NCI-H2227 (cell line): ENCODE measurements around the gene MAB21L3.
A peak's percentile ranks its signal among the peaks of the same experiment; 100 is the strongest.

Experiments used
- DNase-seq: peaks from one replicate; lab custom pipeline; 2025; ENCODE audit not compliant: unreplicated experiment; lab: John Stamatoyannopoulos, UW

Gene MAB21L3

GRCh38 chr1:116107371-116107770, 3.8 kb upstream of the MAB21L3 start:
- no peak for DNase-seq

- no peak for DNase-seq
Measured at GRCh38 chr1:116111524-116112021, 374 bp downstream of the MAB21L3 start.

- DNase-seq = no peak
Measured at GRCh38 chr1:116112388-116113140, 1.4 kb downstream of the MAB21L3 start.

- no peak for DNase-seq
Measured at GRCh38 chr1:116113615-116114014, 2.4 kb downstream of the MAB21L3 start.

DNA sequence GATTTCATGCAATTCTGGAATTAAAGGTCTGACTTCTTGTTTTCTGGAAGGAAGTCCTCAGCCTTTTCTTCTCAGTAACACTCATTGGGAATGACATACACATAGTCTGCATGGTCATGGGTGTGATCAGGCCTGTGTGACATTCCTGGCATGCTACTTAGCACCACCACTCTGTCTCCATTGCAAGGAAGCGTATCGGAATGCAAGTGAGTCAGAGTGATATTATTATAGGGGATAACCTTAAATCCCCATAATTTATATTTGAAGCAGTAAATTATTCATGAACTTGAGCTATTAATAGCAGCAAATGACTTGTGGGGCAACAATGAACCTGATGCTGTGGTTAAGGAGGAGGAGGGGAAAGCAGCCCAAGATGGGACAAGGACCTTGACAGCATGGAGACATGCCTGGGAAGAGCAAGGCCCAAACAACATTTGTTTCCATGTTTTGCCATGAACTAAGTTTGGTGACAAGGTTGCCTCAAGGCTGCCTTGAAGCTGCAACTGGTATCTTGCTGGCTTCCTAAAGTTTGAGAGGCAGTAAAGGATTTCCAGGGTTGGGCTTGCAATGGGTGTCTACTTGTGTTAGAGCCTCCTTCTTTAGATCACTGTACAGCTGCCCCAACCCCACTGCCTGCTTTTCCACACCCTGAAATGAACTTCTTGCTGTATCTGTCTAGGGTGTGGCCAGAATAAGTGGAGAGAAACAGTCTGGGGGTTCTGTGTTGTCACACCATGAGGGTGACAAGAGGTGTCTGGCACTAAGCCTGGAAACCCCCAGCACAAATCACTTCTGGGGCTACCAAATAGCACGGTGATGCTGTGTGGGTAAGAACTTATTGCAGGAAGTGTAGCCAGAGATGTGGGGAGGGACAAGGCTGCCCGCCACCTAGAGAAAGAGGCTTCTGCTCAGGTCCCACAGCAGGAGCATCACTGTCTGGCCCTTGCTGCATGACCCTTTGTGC, 4.6 kb downstream of the MAB21L3 start:
- DNase-seq = no peak

- no peak for DNase-seq
Measured at GRCh38 chr1:116118471-116118870, 7.3 kb downstream of the MAB21L3 start.

DNA sequence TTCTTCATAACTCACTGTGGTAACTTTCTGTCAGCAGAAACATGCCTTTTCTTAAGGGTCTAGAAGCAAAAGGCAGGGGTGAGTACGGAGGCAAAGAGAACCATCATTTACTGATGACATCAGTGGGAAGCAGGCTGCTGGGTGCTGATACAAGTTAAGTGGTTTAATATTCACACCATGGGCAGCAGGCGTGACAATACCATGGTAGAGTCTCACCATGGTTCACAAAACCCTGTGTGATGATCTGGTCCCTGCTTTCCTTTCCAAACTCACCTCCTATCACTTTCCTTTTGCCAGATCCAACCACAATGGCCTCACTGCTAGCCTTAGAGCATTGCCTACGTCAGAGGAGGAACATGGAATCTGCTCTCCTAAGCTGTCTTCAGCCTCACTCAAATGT, 8.7 kb downstream of the MAB21L3 start:
- no peak for DNase-seq

DNA sequence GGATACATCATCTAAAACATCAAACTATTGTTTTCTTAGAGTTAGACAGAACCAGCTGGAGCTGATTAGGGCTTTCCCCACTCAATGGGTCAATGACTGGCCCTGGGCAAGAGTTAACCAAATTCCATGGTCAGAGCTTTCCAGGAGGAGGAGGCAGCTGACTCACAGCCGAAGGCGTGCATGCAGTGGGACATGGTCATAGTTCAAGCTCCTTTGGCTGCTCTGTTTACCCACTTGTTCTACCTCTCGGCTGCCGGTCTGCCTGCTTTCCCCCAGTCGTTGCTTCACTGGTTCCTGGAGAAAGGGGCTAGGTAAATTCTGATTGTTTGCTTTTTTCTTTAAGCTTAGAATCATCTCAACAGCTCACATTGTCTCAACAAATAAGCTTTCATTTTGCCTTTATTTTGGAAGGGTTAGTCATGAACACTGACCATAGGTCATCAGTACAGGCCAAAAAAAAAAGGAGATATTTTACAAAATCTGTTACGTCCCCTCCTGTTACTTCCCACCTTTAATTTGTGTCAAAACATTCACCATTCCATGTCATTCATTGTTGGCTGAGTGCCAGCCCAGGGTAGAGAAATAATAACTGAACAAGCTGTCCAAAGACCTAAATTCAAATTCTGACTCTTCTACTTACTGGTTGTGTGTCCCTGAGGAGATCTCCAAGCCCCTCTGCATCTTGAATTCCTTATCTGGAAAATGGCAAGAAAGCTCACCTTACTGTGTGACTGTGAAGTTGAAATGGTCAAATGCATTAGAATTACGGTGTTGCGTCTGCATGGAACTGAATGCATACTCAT, 12.0 kb downstream of the MAB21L3 start:
- no peak for DNase-seq

- DNase-seq = no peak
Measured at GRCh38 chr1:116123837-116124533, 12.8 kb downstream of the MAB21L3 start.

- DNase-seq = no peak
Measured at GRCh38 chr1:116125758-116126157, 14.6 kb downstream of the MAB21L3 start.

DNA sequence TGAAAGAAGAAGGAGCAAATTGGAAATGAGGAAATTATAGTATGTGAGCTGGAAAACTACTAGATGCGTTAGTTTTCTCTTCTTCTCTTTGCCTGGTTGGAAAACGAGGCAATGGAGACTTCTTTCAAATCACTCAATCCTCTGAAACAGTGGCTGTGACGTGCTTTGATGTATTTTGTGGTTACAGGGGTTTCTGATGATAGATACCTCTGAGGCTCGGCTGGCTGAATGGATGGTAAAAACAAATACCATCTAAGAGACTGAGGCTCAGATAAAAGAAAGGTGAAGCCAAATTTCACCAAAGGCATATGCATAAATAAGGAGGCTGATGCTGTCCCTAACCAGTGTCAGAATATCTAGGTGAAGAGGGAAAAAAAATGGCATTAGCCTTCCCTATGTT, 15.1 kb downstream of the MAB21L3 start:
- no peak for DNase-seq

GRCh38 chr1:116127123-116127847, 16.1 kb downstream of the MAB21L3 start:
- DNase-seq = no peak

DNA sequence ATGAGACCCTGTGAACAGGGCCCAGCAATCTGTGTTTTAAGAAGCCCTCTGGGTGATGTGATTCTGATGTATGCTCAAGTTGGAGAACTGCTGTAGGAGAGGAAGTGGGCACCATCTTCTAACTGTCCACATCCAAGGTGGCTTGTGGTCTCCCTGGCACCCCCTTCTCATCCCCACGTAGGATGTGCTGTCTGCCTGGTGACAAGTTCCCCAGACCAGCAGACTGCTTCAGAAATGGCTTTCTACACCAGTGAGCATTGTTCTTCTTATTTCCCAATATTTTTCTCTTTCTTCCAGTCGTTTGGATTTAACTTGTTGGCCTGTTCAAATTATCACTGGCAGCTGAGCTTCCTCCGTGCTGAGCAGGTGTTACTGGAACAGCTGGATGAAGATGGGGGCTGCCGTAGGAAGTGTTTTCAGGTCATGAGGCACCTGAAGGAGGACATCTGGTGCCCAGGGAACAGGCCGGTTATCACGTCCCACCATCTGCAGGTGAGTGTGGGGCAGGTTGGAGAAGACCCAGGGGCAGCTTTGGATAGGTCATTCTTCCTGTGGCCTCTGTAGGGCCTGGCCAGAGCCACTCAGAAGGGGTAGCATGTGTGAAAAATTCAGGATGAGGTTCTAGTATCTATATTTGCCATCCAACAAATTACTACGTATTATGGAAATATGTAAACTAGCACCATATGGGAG, 16.8 kb downstream of the MAB21L3 start:
- no peak for DNase-seq

- DNase-seq = no peak
Measured at GRCh38 chr1:116128664-116129063, 17.5 kb downstream of the MAB21L3 start.

DNA sequence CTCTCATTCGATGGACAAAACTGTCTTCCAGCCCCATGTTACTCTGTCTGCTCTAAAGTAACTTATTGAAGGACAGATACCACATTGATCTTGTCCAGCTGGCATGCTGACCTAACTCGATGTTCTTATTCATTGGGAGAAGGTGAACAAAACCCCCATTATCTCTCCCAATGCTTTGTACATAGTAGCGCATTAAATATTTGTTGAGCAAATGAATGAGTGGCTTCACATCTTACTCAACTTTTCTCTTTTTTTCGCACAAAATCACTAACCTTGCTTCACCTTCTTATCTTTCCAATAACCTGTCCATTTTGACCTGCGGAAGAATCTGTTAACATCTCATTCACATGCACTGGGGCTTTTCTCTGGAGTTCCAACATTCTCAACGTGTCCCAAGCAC, 18.3 kb downstream of the MAB21L3 start:
- DNase-seq = no peak

- peak; percentile 70 for DNase-seq
Measured at GRCh38 chr1:116130356-116130755, 19.2 kb downstream of the MAB21L3 start.

DNA sequence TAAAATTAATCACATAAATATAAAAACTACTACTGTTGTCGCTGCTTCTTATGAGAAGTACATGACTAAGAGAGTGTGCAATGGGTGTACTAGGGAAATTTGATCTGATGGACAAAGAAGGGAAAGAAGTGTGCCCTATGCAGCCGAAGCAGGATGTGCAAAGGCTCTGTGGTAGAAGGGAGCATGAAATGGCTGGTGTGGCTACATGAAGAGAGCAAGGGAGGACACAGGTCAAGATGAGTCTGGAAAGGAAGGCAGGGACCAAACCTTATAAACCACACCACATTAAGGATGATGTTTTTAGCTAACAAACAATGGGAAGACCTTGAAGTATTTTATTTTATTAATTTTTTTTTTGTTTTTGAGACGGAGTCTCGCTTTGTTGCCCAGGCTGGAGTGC, 20.0 kb downstream of the MAB21L3 start:
- no peak for DNase-seq

DNA sequence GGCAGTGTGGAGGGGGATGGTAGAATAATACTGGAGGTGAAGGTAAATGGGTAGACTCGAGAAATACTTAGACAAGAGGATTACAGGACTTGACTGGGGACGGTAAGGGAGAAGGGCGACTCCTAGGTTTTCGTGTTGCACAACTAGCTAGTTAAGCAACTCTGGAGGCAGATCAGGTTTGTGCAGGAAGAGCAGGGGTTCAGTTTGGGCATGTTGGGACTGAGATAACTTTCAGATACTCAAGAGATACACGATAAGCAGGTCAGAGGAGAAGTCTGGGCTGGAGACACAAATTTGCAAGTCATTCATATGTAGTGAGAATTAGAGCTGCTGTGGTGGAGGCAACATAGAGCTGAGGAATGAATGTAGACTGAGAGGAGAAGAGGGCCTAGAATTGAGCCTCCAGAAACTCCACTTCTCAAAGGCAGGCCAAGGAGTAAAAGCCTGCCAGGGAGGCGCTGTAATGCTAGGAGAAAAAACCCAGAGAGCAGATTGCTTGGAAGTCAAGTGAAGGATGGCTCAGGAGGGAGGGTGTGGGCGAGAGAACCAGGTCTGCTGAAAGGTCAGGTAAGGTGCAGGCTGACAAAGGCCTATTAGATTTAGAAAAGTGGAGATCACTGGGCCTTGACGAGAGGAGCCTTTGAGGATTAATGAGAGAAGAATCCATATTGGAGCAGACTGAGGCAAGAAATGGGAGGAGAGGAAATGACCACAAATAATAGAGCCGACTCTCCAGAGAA, 20.8 kb downstream of the MAB21L3 start:
- DNase-seq = no peak
